Measurements from ENCODE around the gene SLC22A1.
"Not testable (repeated sequence)": the region's sequence is repeated elsewhere in the genome, so short reads cannot be mapped to it uniquely, and the experiment has no call there.

The SLC22A1 gene

DNA sequence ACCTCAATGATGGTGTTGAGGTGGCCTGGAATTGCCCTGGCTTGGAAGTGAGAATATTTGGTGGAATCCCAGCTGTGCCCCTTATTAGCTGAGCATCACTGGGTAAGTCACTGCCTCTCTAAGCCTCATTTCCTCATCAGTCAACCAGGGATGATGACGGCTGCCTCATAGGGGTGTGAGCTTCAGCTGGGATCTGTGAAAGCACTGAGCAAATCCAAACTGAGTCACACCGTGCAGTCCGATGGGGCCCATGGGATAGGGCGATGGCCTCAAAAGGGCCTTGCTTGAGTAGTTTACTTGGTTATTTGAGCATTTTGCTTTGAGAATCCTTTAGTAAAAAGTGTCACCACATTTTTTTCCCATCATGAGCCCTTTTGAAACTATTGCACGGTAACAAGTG lies 1.1 kb downstream of the SLC22A1 start:
- no peak for DNase-seq (ENCODE audit: low read depth in 2 of 2)

DNA sequence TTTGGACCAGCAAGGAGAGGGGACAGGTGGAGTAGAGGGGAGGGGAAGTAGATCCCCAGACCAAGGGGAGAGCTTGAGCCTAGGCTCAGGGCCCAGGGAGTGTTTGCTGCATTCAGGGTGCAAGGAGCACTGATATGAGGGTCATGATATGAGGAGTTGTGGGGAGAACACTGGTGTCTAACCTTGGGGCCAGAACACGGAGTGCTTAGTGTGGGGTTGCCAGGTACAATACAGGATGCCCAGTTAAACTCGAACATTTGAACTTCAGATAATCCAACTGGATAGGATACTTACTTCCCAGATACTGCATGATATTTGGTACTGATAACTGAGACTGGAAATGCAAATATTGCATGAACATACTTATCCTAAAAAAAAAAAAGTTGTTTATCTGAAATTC lies 2.4 kb downstream of the SLC22A1 start:
- DNase-seq (ENCODE audit: low read depth in 2 of 2) = no peak

DNA sequence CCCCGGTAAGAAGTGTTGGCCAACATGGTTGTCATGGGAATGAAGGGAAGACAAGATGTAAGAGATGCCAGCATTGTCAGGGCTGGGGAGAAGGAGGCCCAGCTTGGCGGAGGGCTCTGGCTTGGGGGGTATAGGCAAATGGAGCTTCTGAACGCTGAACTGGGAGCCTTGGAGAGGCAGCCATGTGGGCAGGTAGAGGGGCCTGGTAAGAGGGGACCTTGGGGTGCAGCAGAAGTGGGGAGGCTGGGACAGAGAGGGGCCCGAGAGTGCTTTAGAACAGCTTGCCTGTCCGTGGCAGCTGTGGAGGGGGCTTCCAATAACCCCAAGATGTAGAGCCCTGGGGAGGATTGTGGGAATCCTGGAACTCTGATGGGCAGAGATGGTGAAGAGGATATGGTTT lies 3.0 kb downstream of the SLC22A1 start:
- no peak for DNase-seq (ENCODE audit: low read depth in 2 of 2)

DNA sequence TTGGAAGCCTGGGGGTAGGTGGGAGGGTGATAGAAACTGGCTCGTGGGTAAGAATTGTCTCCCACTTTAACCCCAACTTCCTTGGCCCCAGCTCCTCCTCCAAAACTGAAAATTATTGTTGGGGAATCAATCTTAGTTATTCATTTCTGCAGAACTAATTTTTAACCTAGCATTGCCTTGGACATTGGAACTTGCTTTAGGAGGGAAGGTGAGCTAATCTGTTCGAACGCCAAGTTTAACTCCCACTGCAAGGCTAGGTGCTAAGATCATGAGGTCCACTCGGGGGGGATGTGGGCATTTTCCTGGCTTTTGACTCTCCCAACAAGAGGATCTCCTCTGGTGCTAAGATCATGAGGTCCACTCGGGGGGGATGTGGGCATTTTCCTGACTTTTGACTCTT lies 3.5 kb downstream of the SLC22A1 start:
- DNase-seq (ENCODE audit: low read depth in 2 of 2) = not testable (repeated sequence)

DNA sequence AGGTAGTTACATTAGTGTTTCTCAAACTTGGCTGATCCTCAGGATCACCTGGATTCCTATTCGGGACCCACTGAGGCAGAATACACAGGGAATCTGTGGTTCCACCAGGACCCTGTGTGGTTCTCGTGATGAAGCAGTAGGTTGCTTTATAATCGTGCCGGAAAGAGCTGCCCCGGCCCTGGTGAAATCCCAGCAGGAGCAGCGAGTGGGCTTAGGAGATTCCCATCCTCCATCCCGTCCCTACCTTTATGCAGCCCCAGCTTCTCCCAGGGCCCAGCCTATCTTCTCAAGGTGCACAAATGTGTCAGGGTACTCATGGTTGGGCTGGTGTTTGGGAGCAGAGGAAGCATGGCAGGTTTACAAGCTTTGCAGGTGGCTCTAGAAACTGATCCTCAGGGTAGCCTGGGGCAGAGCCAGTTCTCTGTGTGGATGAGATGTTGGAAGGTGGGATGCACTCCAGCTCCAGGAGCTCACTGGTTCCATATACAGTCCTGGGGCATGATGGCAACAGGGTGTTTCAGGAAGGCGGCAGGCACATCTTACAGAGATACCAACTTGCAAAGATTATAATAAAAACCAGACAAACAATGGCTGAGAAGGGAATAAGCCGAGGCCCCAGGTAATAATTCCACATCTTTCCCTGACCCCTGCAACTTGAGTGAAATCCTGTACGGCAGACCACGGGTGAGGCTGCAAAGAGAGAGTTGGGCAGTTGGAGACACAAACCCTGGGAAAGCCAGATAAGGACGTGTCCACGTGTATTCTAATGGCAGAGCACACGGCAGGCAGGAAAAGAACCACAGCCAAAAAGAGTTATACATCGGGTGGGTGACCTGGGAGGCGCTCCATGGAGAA lies 5.9 kb downstream of the SLC22A1 start:
- DNase-seq (ENCODE audit: low read depth in 2 of 2) = no peak

DNA sequence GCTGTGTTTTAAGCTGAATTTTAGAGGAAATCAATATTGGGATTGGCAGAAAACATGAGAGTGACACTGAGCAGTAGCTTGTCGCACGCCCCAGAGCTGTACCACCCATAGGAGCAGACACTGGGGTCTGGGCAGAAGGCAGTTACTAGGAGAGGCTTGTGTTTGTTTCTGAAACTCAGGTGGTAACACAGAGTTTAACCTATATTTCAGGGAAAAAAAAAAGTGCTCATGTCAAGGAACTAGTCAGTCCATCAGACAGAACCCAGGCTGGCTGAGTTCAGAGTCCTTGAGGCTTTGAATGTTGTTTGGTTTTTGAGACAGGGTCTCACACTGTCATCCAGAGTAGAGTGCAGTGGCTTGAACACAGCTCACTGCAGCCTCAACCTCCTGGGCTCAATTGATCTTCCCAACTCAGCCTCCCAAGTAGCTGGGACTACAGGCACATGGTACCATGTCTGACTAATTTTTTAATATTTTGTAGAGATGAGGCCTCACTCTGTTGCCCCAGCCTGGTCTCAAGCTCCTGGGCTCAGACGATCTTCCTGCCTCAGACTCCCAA lies 6.6 kb downstream of the SLC22A1 start:
- no peak for DNase-seq (ENCODE audit: low read depth in 2 of 2)

DNA sequence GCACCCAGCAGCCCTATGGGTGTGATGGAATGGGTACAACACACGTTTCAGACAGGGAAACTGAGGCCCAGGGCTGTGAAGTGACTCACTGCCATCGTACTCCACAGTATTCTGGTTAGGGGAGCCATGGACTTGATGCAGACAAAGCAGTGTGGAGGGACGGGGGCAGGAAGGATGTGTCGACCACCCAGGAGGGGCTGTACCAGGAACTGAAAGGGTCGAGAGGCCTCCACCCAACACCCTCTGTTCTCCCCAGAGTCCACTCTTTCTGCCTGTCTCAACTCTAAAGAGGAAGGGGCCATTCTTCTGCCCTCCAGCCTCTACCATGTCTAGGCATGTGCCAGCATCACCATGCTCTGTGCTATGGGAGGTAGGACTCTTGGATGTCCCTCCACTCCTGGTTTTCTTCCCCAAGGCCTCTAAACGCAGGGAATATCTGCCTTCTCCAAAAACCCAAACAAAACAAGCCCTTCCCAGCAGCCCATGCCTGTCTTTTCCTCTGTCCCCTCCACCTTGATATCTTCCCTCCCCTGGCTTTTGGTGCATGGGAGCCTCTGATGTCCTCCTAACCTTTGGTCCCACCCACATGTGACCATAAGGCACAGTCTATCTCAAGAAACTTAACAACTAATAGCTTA lies 7.4 kb downstream of the SLC22A1 start:
- no peak for DNase-seq (ENCODE audit: low read depth in 2 of 2)

DNA sequence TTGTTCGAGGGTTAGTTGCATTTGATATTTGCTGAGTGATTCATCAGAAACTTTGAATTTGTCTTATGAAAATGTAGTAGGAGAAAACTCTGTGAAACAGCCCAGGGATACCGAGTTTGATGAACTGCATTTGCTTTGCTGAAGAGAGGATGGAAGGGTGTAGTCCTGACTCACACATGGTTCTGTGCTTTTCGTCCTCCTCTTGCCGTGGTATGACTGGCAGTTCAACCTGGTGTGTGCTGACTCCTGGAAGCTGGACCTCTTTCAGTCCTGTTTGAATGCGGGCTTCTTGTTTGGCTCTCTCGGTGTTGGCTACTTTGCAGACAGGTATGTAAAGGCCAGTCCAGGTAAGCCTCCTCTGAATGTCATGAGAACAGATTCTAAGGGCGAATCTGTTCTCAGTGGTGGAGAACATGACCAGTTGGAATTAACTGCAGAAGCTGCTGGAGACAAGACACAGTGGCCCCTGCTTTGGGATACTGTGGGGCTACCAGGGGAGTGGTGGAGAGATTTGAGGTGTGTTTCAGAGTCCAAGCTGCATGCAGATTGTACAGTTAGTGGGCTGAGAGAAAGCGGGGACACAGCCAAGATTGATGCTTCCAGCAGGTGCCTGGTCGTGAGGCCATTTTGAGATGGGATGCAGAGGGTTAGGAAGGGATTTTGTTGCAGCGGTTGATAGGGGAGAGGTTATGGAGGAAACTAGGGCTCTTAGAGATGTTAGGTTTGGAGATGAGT lies 8.4 kb downstream of the SLC22A1 start:
- no peak for DNase-seq (ENCODE audit: low read depth in 2 of 2)

DNA sequence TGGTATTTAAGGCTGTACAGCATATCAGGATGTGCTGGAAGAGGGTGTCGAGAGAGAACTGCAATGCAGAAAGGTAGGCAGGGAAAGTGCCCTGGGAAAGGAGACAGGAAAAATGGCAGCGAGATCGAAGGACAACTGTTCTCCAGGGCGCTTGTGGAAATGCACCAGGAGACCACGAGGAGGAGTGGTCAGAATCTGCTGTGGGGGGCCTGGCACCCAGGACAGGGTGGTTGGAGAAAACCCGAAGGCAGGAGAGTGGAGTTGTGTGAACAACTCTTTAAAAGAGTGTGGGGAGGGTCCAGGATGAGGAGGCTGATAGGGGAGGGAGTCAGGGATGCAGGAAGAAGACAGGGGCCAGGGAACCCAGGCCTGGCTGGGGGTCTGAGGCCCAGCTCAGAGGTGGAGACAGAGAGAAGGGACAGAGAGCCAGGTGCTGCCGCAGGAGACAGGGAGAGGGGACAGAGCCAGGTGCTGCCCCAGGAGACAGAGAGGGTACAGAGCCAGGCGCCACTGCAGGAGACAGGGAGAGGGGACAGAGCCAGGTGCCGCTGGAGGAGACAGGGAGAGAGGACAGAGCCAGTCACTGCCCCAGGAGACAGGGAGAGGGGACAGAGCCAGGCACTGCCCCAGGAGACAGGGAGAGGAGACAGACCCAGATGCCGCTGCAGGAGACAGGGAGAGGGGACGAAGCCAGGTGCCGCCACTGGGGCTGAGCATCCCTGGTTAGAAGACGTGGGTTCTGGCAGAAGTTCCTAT lies 9.3 kb downstream of the SLC22A1 start:
- no peak for DNase-seq (ENCODE audit: low read depth in 2 of 2)

DNA sequence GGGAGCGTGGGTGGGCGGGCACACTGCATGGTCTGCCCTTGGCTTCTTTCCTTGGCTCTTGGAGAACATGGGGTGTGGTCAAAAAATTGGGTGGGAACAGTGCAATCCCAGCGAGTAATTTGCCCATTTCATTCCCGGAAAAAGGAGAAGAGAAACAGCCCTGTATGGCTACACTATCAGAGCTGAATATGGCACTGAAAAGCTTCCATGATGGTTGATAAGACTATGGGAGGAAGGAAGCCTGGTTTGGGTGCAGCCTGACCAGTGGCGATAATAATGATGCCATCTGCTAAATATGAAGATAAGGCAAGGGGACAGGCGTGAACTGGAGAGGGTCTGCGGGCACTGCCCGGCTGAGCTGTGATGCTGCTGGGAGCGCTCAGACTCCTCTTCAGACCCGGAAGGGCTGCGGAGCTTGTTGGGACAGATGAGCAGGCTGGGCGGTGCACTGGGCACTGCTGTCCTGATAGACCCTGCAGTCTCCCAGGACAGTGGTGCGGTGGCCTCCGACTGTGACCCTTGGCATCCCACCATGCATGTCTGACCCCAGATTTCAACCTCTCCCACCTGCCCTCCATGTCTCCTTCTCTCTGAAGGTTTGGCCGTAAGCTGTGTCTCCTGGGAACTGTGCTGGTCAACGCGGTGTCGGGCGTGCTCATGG lies 10.2 kb downstream of the SLC22A1 start:
- DNase-seq (ENCODE audit: low read depth in 2 of 2) = no peak

DNA sequence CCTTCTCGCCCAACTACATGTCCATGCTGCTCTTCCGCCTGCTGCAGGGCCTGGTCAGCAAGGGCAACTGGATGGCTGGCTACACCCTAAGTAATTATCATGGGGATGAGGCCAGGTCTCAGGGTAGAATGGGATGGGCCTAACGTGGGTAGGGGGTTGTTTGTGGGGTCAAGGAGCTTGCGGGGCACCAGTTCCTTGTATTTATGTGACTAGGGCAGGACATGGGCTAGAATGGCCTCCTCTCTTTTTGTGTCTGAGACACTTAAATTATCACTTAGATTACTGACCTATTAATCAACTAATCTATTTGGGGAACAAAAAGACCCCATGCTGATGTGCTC lies 10.7 kb downstream of the SLC22A1 start:
- DNase-seq (ENCODE audit: low read depth in 2 of 2) = no peak

DNA sequence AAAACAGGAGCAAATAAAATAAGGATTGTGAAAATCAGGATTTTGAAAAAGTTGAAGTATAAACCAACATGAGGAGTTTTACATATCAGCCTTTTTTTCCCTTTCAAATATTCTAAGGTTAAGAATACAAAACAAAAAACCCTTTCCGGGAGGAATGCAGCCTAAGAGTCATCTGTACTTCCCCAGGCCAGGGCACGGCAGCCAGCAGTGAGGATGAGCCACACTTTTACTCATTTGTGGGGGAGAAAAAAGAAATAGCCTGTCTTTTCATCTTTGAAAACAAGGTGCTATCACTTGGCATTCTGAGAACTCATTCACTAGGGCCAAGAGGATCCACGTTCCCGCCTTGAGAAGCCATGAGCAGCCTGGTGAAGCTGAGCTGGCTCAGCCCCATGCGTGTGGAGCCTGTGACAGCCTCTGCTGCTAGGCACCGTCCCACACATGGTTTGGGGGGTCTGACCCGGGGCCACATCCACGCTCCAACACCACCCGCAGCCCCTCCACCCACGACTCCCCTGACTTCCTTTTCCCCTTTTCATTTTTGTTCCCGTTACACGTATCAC lies 11.2 kb downstream of the SLC22A1 start:
- DNase-seq (ENCODE audit: low read depth in 2 of 2) = no peak

DNA sequence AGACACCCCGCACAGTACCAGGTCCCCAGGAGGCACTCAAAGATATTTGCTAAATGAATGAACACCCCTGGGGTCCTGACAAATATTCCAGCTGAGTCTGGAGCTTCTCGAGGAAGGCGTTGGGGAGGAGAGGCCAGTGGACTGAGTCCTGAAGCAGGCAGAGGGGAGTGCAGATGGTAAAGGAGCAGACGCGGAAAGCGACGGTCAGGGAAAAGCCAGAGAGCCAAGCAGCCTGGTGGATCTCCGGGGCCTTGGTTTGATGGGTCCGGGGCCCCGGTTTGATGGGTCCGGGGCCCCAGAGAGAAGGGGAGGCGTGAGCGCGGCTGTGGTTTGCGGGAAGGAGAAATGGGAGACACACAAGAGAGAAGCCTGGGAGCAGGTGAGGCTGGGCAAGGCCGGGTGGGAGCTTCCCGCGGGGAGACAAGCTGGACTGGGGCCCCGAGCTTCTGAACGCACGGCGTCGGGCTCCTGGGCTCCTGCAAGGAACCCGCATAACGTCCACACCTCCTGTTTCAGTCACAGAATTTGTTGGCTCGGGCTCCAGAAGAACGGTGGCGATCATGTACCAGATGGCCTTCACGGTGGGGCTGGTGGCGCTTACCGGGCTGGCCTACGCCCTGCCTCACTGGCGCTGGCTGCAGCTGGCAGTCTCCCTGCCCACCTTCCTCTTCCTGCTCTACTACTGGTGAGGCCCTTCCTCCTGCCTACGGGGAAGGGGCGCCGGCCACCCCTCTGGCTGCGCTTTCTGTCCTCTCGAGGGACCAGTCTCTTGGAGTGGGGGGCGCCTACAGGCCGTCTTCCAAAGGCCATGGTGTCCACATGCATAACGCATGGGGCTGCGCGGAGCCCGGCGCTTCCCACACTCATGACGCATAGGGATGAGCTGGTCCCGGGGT lies 12.1 kb downstream of the SLC22A1 start:
- no peak for DNase-seq (ENCODE audit: low read depth in 2 of 2)

DNA sequence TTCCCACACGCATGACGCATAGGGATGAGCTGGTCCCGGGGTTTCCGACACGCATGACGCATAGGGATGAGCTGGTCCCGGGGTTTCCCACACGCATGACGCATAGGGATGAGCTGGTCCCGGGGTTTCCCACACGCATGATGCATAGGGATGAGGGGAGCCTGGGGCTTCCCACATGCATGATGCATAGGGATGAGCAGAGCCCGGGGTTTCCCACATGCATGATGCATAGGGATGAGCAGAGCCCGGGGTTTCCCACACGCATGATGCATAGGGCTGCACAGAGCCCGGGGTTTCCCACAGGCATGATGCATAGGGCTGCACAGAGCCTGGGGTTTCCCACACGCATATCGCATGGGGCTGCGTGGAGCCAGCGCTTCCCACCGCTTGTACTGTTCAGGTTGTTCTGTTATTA lies 12.7 kb downstream of the SLC22A1 start:
- not testable (repeated sequence) for DNase-seq (ENCODE audit: low read depth in 2 of 2)

DNA sequence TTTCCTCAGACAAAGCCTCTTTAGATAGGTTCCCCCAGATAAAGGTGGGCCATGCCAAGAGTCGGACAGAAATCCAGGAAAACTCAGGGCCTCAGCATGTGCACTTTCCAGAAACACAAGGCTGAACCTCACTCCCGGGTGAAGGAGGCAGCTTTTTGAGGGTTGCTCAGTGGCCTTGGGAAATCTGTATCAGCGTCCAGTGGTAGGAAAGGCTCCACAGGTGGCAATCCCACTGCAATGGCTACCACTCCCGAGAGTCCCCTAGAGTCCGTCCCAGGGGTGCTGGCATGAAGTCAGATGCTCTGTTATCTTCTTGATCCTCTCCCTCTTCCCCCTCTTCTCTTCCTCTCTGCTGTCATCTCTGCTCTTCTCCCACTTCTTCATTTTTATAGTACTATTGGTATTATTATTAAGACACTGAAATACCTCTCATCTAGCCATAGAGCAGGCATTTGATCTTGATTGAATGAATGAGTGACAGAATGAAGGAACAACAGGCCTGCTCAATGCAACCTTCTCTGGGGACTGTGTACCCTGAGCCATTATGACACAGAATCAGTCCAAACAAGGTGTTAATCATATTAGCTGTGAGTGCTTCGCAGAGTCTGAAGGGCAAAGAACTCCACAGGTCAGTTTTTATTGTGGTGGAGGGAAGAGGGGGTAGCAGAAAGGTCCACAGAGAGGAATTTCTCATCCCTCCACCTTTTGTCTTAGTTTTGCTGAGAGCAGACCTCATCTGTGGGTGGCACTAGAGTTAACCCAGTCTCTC lies 13.3 kb downstream of the SLC22A1 start:
- DNase-seq (ENCODE audit: low read depth in 2 of 2) = no peak

DNA sequence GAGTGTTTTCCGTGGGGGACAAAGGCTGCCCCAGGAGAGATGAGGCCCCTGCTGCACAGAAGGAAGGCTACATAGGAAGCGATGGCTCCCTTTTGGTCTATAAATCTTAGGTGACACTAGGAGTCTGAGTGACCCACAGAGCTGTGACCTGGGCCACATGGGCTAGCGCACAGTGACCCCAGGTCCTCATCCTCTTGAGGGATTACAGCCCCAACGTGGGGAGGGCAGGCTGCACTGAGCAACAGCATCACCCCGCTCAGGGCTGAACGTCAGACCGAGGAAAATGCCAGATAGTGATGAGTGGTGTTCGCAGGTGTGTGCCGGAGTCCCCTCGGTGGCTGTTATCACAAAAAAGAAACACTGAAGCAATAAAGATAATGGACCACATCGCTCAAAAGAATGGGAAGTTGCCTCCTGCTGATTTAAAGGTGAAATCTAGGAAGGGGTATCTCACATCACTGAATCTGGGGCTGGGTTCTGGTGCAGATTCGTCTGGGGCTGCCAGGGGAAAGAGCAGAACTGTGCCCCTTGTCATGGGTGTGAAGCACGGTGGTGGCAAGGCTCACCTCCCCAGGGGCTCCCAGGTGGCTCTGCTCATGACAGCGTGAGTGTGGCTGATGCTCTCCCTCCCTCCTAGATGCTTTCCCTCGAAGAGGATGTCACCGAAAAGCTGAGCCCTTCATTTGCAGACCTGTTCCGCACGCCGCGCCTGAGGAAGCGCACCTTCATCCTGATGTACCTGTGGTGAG lies 14.5 kb downstream of the SLC22A1 start:
- DNase-seq (ENCODE audit: low read depth in 2 of 2) = no peak

DNA sequence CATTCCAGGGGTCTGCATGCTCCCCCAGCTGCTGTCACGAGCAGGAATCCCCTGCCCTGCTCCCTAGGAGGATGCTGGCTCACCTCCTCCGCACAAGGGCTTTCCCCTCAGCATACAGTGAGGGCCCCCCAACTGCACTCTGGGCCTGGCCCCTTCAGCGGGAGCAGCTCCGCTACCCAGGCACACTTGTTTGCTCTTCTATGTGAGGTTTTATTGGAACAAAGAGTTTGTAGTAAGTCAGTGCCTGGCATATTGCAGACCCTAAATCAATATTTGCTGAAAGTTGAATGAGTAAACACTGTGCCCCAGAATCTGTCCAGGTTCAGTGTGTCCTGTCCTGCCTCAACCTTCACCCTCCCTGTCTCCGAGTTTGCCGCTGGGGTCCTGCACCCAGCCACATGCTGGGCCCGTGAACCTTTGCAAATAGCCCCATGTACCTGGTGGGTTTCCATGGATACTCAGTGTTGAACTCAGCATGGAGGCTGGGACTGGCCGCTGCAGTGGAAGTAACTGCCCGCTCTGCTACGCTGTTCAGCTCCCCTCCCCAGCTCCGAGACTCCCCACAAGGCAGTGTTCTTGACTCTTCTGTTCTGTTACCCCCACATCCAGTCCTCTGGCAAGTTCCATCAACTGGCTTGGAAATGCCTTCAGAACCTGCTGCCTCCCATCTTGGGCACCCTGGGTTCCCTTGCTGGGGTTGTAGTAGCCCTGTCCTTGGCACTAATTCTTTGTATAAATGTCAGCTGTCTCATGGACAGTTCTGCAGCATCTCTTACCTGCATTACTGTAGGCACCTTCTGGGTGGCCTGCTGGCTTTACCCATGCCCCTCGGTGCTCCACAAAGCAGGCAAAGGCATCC lies 15.7 kb downstream of the SLC22A1 start:
- no peak for DNase-seq (ENCODE audit: low read depth in 2 of 2)

All from stimulated activated CD4-positive, alpha-beta T cell treated with anti-CD3 and anti-CD28 coated beads, Interleukin-12 subunit alpha, Interleukin-12 subunit beta, amount 100 ng/mL, for 24 hours (primary cell).